NCI-H69 (cell line): ENCODE measurements around the gene ABCC4.

ENCODE experiments used
- DNase-seq: peaks from one replicate; lab custom pipeline; 2025; lab: John Stamatoyannopoulos, UW

The ABCC4 gene

GRCh38 chr13:95112883-95113282 lies 188.4 kb downstream of the ABCC4 start:
- no peak for DNase-seq

GRCh38 chr13:95111608-95112007 lies 189.6 kb downstream of the ABCC4 start:
- no peak for DNase-seq

DNA sequence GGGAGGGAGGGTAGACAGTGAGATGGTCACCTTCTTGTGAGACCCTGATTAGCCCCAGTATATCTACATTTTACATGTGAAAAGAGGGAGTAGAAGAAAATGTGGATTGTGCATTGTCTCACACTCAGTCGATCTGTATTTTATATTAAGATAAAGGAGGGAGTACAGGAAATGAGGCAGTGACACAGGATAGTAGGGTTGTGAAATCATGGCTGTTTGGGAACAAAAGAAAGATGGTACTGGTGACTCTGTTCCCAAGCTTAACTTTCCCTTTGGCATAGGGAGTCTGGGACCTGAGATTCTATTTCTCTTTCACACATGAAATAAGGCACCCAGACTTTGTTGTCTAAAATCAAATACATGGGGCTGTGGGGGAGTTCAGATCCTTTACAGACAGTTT lies 194.7 kb downstream of the ABCC4 start:
- no peak for DNase-seq

DNA sequence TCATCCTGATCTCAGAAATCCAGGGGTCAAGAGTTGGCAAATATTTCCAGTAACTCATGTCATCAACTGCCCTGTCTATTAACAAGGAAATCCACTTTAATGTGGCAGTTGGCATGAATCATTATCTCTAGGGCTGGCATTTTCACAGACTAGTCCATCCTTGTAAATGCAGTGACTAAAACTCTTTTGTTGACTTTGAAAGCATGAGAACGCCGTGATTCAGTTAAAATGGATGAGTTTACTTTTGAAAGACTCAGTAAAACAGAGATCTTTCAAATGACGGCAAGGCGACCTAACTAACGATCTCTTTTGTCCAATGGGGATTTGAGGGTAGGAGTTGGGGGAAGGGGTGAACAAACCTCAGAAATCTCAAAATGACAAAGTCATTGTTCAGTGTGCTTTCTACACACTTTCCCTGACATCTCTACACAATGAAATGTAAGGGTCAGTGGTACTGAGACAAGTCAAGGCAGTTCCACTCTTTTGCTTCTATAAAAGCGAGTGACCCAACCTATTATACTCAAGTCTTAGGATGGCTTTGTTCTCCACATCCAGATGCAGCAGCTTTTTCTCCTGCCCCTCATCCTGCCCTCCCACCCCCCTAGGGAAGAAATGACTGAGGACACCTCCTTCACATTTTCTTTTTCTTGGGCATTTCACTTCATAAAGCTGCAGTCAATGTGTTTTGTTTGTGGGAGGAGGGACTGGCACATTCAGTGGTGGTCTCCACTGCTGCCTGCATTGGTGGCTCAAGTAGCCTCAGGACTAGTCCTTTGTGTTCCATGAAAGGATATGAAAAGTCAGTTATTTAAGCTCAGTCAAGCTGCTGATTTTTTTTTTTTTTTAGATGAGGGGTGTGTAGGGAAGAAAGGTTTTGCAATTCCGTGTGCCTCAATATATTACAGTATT lies 200.5 kb downstream of the ABCC4 start:
- no peak for DNase-seq

- no peak for DNase-seq
Measured at GRCh38 chr13:95099541-95099940, 201.7 kb downstream of the ABCC4 start.

DNA sequence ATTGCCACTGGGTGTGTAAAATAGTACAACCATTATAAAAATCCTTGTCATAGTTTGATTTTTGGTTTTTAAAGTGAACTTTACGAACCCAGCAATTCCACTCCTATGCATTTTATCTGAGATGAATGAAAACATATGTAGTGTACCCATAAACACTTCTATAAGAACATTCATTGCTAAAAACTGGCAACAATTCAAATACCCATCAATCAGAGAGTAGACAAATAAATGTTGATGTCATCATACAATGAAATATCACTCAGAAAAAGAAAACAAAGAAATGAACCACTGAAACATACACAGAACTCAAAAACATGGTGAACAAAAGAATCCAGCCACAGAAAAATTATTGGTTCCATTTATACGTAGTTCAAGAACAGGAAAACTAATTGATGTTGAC lies 202.3 kb downstream of the ABCC4 start:
- no peak for DNase-seq

GRCh38 chr13:95091755-95092154 lies 209.5 kb downstream of the ABCC4 start:
- DNase-seq = no peak

DNA sequence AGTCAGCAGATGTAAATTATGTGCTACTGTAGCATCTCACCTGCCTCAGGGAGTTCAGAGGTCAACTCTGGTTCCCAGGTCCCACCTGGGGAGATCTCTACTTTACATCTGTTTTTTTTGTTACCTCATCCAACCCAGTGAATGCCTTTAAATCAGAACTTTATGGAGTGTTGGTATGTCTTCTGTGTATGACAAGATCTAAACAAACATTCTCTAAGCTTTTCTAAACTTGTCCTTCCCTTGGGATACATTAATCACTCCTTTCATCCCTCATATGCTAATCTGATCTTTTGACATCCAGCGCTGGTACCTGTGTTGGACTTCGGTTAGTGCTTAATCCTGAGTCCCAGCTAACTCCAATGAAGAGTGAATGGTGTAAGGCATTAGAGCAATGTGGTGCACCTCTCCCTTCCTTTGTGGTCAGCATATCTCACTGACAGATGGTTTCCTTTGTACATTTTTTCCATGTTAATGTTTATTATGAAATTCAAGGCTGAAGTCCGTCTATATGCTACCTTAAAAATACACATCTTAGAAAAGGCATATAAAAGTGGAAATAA lies 213.4 kb downstream of the ABCC4 start:
- DNase-seq = no peak

GRCh38 chr13:95086761-95087160 lies 214.5 kb downstream of the ABCC4 start:
- no peak for DNase-seq

- no peak for DNase-seq
Measured at GRCh38 chr13:95083758-95084157, 217.5 kb downstream of the ABCC4 start.

DNA sequence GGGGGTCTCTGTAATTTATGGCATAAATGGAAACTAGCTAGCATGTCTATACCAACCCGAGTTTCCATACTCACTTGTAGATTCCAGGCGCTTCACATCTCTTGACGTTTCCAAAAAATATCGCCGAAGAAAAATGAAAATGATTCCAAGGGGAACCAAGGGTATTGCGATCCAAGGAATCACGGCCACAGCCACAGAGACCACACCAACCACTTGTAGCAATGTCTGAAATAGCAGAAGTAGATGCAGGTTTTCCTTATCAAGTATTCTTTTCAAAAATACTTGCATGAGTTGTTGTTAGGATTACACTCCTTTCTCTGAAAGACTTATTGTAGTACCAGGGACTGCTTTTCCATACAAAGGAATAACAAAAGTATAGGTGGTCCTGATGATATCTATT lies 218.2 kb downstream of the ABCC4 start:
- no peak for DNase-seq

- no peak for DNase-seq
Measured at GRCh38 chr13:95075506-95075905, 225.7 kb downstream of the ABCC4 start.

DNA sequence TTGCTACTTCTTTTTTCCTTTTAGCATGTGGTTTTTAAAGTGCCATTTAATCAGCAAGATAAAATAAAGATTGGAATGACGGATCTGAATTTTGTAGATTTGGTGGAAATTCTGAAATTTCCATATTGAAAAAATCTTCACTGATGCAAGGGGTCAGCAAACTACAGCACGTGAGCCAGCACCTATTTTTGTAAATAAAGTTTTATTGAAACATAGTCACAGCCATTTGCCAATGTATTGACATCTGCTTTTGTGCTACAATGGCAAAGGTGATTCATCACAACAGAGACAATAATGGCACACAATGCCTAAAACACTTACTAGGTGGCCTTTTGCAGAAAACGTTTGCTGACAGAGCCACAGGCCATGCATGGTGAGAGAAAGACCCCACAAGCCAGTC lies 226.4 kb downstream of the ABCC4 start:
- no peak for DNase-seq

DNA sequence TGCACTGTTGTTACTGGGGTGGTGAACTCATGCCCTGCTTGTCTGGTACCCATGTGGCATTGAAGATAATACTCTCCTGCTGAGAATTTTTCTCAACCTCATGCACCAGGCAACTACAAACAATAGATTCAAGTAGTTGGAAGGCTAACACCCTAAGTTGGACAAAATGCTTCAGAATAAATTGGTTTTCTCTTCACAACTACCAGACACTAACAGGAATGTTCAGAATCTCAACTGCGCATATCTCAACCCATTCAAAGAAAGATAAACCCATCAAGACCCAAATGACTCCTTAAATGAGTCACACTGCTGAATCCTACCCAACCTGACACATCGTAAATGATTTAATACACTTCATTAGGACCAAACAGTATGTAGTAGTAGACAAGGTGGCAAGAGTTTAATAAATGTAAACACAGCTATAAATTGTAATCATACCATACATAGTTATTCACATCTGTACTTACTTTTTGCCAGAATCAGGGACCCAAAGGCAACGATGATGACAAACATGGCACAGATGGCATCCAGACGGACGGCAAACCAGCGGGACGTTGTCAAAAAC lies 227.4 kb downstream of the ABCC4 start:
- DNase-seq = no peak

DNA sequence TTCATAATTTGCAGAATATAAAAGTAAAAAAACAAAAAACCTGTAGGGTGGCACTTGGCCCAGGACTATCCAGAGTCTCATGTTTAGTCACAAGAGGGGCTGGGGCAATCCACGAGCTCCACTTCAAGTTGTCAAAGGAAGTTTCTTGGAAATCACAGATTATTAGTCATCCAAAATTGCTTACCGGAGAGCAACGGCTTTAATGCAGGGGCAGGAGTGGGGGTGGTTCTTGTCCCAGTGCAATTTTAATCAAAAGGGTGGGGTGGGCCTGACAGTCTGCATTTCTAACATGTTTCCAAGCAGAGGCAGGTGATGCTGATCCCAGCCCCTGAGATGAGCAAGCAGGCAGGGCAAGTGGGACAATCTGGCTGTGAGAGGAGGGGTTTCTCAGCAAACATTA lies 233.9 kb downstream of the ABCC4 start:
- DNase-seq = no peak

GRCh38 chr13:95060014-95060519 lies 241.2 kb downstream of the ABCC4 start:
- DNase-seq = no peak

DNA sequence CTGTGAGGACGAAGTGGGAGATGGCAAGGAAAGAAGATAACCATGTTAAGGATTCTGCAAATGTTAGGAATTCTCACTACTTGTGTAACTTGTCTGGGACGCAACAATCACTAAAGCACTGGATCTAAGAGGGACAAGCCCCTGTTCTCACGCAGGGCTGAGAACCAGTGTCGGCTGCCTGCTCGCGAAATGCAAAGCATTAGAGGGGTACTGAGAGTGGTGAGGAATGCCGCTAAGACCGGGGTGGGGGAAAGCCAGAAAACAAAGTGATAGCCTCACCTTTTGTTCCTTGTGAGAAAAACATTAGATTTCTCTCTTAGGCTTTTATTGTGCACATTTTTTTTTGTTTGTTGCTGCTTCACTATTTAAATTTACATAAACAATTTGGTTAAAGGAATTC lies 241.9 kb downstream of the ABCC4 start:
- DNase-seq = no peak

DNA sequence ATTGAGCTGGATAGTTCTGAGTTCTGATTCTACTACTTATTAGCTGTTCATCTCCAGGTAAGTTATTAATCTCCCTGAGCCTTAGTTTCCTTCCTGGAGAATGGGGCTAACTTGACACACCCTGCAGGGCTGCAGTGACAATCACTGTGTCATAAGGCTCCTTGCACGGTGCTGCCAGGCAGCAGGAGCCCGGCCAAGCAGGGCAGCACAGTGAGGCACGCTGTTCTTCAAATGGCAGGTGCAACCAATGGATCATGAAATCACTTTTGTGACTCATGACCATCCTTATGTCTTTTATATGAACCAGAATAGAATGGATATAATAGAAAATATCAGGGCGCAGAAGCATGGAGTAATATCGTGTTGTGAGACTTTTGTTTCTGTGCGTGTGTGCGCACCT lies 242.6 kb downstream of the ABCC4 start:
- DNase-seq = no peak

DNA sequence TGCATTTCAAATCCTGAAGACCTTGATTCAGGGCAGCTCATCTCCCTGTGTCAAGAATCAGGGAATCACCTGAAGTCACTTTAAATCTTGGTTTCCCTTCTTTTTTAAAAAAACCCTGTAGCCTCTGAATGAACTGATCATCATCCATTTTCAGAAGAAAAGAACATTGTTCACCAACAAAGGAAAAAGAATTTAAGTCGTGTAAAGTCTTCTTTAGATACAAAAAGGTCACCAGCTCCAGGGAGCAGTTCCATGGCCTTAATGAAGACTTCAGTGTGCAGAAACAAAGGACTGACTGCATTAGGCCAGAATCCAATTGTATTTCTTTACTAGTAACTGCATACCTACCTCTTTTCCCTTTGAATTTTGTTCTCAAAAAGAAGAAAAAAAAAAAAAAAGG lies 245.0 kb downstream of the ABCC4 start:
- no peak for DNase-seq

- no peak for DNase-seq
Measured at GRCh38 chr13:95050800-95051615, 250.2 kb downstream of the ABCC4 start.

DNA sequence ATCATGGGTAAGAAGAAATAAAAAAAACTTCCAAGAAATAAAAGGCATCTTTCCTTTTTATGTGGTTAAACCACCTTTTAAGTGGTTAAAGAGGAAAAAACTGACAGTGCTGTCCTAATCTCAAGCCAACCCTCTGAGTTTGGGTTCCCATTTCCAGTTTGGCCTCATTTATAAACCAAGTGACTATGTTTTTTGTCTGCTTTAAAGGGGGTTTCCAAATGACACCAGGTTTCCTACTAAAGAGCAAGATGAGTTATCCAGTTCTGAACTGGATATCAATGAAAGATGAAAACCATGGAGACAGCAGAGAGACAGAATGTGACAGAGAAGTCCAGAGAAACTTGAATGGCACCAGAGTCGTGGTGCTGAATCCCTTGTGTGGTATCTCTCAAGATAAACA lies 251.5 kb downstream of the ABCC4 start:
- no peak for DNase-seq

- DNase-seq = no peak
Measured at GRCh38 chr13:95044452-95045205, 256.6 kb downstream of the ABCC4 start.
